AG04450 (cell line): Measurements from ENCODE around the gene AMPH. TPM values are rescaled to one million over a fixed set of nuclear protein-coding genes. Genes with fewer than 3 reads are reported as not detected.

Source experiments
- CTCF ChIA-PET: fragments of 300-600, 350-600 bp; formaldehyde crosslinking; extraction: SDS; loops from one replicate; lab custom pipeline; 2022; ENCODE audit warnings: antibody characterized with exemption, inconsistent platforms; lab: Charles Lee
- POLR2A ChIA-PET: fragments of 350-600 bp; formaldehyde crosslinking; extraction: SDS; loops from one replicate; lab custom pipeline; 2021; ENCODE audit warnings: antibody characterized with exemption, inconsistent platforms; lab: Yijun Ruan, JAX
- DNase-seq: peaks from one replicate; pipeline ENCODE4 v3.0.0-alpha.2; 2011; ENCODE audit warnings: low read depth, low spot score
- H3K27ac ChIP-seq: one replicate; pipeline ENCODE4 v1.5.1; 2012; ENCODE audit warnings: low read depth, low read length, control low read depth
- H3K27me3 ChIP-seq: one replicate; pipeline ENCODE4 v1.6.0; 2012; ENCODE audit warnings: low read length; ENCODE audit not compliant: control insufficient read depth, insufficient read depth
- H3K4me3 ChIP-seq: 2 replicates; pipeline ENCODE4 v1.5.1; 2011; ENCODE audit warnings: mild to moderate bottlenecking, low read depth, low read length, control low read depth
- H3K9me3 ChIP-seq: 2 replicates; pipeline ENCODE4 v1.5.1; 2012; ENCODE audit warnings: low read length; ENCODE audit not compliant: control insufficient read depth, insufficient read depth
- polyA plus RNA-seq: library from polyadenylated mRNA; depleted of rRNA; stranded (reverse); fragments of >200 nt; gene quantifications from 2 replicates; pipeline ENCODE4 v1.2.3, GENCODE V29; 2011
- TF ChIP-seq, protein P1 (sequence below): IDR thresholded peaks from 2 replicates; pipeline ENCODE4 v1.5.1; 2011; ENCODE audit warnings: low read depth, low read length, control low read depth, inconsistent platforms

AMPH gene
- polyA plus RNA-seq, 1 experiment: 19.5 TPM

GRCh38 chr7:38541440-38541839 is 89.7 kb downstream of the AMPH start:
- ChIA-PET CTCF (no interaction called here), POLR2A (no interaction called here)
- TF ChIP-seq, protein P1, sequence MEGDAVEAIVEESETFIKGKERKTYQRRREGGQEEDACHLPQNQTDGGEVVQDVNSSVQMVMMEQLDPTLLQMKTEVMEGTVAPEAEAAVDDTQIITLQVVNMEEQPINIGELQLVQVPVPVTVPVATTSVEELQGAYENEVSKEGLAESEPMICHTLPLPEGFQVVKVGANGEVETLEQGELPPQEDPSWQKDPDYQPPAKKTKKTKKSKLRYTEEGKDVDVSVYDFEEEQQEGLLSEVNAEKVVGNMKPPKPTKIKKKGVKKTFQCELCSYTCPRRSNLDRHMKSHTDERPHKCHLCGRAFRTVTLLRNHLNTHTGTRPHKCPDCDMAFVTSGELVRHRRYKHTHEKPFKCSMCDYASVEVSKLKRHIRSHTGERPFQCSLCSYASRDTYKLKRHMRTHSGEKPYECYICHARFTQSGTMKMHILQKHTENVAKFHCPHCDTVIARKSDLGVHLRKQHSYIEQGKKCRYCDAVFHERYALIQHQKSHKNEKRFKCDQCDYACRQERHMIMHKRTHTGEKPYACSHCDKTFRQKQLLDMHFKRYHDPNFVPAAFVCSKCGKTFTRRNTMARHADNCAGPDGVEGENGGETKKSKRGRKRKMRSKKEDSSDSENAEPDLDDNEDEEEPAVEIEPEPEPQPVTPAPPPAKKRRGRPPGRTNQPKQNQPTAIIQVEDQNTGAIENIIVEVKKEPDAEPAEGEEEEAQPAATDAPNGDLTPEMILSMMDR: no peak
- H3K4me3 ChIP-seq: no peak overlapping the region
- H3K9me3 ChIP-seq: no peaks in the 10 kb centered on the region
- no peaks in the 10 kb centered on the region for H3K27me3 ChIP-seq
- H3K27ac ChIP-seq: no peak overlapping the region
- no peak for DNase-seq

DNA sequence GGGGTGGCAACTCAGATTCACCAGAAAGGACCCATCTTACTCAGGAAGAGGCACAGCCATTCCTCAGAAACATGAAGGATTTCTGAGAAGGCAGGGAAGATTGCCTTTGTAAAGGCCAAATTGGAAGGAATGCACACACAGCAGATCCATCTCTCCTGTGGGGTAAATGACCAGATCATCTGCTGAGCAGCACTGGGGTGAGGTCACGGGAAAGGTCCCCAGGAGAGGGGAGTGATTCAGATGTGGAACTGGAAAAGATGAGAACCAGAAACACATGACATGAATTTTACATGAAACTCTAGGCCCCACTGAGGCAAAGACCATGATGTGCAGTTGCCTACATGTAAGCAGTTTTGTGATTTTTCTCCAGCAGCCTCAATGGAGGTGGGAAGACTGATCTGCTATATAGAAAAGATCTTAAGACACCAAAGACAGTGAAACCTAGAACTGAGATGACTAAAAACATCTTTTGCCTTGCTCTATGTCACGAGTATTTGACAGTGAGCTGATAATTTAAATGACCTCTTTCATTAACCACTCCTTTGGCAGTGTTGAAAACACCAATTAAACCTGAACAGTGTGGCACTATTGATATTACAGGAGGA is 91.6 kb downstream of the AMPH start:
- Histone ChIP-seq H3K27ac (no peak overlapping the region), H3K27me3 (no peaks in the 10 kb centered on the region), H3K4me3 (no peak overlapping the region), H3K9me3 (no peaks in the 10 kb centered on the region)
- ChIA-PET CTCF (interaction anchor here (1.0 kb wide), 1 partner anchor 87 kb away, joined by 3 read pairs; no protein-coding TSS in a partner anchor), POLR2A (no interaction called here)
- no peak for DNase-seq
- TF ChIP-seq, protein P1: no peak

GRCh38 chr7:38535073-38535472 is 96.1 kb downstream of the AMPH start:
- DNase-seq: no peak

GRCh38 chr7:38525857-38526256 is 105.3 kb downstream of the AMPH start:
- H3K9me3 ChIP-seq: no peaks in the 10 kb centered on the region
- no peak overlapping the region for H3K27ac ChIP-seq
- no peak overlapping the region for H3K4me3 ChIP-seq
- H3K27me3 ChIP-seq: no peaks in the 10 kb centered on the region
- TF ChIP-seq, protein P1: no peak
- ChIA-PET CTCF (interaction anchor here (0.7 kb wide), 1 partner anchor 127 kb away, joined by 3 read pairs; no protein-coding TSS in a partner anchor), POLR2A (no interaction called here)
- no peak for DNase-seq

More at GRCh38 chr7:38535073-38535472, 96.1 kb downstream of the AMPH start:
- H3K4me3 ChIP-seq: no peak overlapping the region
- no peaks in the 10 kb centered on the region for H3K27me3 ChIP-seq
- H3K9me3 ChIP-seq: no peaks in the 10 kb centered on the region
- TF ChIP-seq, protein P1: no peak
- CTCF ChIA-PET: interaction anchor here (0.6 kb wide), 1 partner anchor 125 kb away, joined by 3 read pairs; no protein-coding TSS in a partner anchor
- H3K27ac ChIP-seq: no peak overlapping the region
- POLR2A ChIA-PET: no interaction called here

- DNase-seq: no peak
- H3K27me3 ChIP-seq: no peaks in the 10 kb centered on the region
- TF ChIP-seq, protein P1: no peak
- CTCF ChIA-PET: interaction anchor here (0.6 kb wide), 1 partner anchor 1326 kb away, joined by 3 read pairs; no protein-coding TSS in a partner anchor
- no peak overlapping the region for H3K4me3 ChIP-seq
- POLR2A ChIA-PET: no interaction called here
- no peak overlapping the region for H3K27ac ChIP-seq
- H3K9me3 ChIP-seq: no peaks in the 10 kb centered on the region
These were observed 106.4 kb downstream of the AMPH start for GRCh38 chr7:38524786-38525185.
